ENCODE data around the gene DGKQ.

DGKQ gene

GRCh38 chr4:1018147-1019020, 45.0 kb upstream of the DGKQ start:
- DNase-seq (ENCODE audit: low read depth, low spot score), result no peak
- no peak overlapping the region for H3K4me3 ChIP-seq (ENCODE audit: low read depth, low read length)
- in situ Hi-C loops (cut with HindIII; ENCODE audit: low sequenced_read_pairs), result no loop called here
- no peak for TF ChIP-seq CTCF (IDR thresholded peaks at IDR 0.05; ENCODE audit: low read depth, low read length)

GRCh38 chr4:1017706-1018105, 44.3 kb upstream of the DGKQ start:
- no peak for DNase-seq (ENCODE audit: low read depth, low spot score)
- no peak overlapping the region for H3K4me3 ChIP-seq (ENCODE audit: low read depth, low read length)
- in situ Hi-C loops (cut with HindIII; ENCODE audit: low sequenced_read_pairs), result no loop called here
- TF ChIP-seq CTCF (IDR thresholded peaks at IDR 0.05; ENCODE audit: low read depth, low read length), result no peak

GRCh38 chr4:1017211-1017610, 43.8 kb upstream of the DGKQ start:
- no peak for DNase-seq (ENCODE audit: low read depth, low spot score)
- in situ Hi-C loops (cut with HindIII; ENCODE audit: low sequenced_read_pairs), result no loop called here
- TF ChIP-seq CTCF (IDR thresholded peaks at IDR 0.05; ENCODE audit: low read depth, low read length), result no peak
- no peak overlapping the region for H3K4me3 ChIP-seq (ENCODE audit: low read depth, low read length)

GRCh38 chr4:1015746-1016145, 42.4 kb upstream of the DGKQ start:
- no peak for DNase-seq (ENCODE audit: low read depth, low spot score)
- TF ChIP-seq CTCF (IDR thresholded peaks at IDR 0.05; ENCODE audit: low read depth, low read length), result no peak
- no peak overlapping the region for H3K4me3 ChIP-seq (ENCODE audit: low read depth, low read length)
- in situ Hi-C loops (cut with HindIII; ENCODE audit: low sequenced_read_pairs), result no loop called here

GRCh38 chr4:1015179-1015578, 41.8 kb upstream of the DGKQ start:
- peak; percentile 53 for TF ChIP-seq CTCF (IDR thresholded peaks at IDR 0.05; ENCODE audit: low read depth, low read length)
- no peak for DNase-seq (ENCODE audit: low read depth, low spot score)
- no peak overlapping the region for H3K4me3 ChIP-seq (ENCODE audit: low read depth, low read length)
- in situ Hi-C loops (cut with HindIII; ENCODE audit: low sequenced_read_pairs), result no loop called here

- in situ Hi-C loops (cut with HindIII; ENCODE audit: low sequenced_read_pairs), result no loop called here
- TF ChIP-seq CTCF (IDR thresholded peaks at IDR 0.05; ENCODE audit: low read depth, low read length), result no peak
- DNase-seq (ENCODE audit: low read depth, low spot score), result peak; percentile 36
- H3K4me3 ChIP-seq (ENCODE audit: low read depth, low read length), result no peak overlapping the region
Observed at GRCh38 chr4:1014291-1015167, 41.2 kb upstream of the DGKQ start.
